ENCODE results near the gene MYO7B.

DNA sequence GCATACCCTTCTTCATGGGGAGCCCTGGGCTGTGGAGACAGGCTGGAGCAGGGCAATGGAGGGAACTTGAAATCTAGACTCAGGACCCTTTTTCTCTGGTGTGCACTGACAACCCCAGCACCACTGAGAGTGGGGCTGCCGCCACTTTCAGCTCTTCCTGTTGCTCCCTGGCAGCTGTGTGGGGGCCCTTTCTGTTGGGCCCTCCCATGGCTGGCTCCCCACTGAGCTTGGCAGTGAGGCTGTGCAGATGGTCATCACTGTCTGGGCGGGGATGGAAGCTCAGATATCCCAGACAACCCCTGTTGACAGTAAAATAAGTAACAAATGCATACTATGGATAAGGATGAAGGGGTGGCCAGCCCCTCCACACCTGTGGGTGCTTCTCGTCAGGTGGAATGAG, 6.7 kb downstream of the MYO7B start:
- TF ChIP-seq TAF1 (IDR thresholded peaks at IDR 0.05; ENCODE audit: borderline replicate concordance, low read depth, low read length) (no peak), USF2 (IDR thresholded peaks at IDR 0.05; ENCODE audit: borderline replicate concordance, low read depth, low read length) (no peak), NFIC (IDR thresholded peaks at IDR 0.05; ENCODE audit: borderline replicate concordance) (no peak), MEF2A (IDR thresholded peaks at IDR 0.05; ENCODE audit: borderline replicate concordance, low read depth) (no peak), EP300 (IDR thresholded peaks at IDR 0.05; ENCODE audit: borderline replicate concordance in 1 of 2, low read depth in 1 of 2, low read length in 1 of 2) (no peak), GABPA (IDR thresholded peaks at IDR 0.05; ENCODE audit: low read depth) (no peak), SMC3 (IDR thresholded peaks at IDR 0.05; ENCODE audit: low read depth, low read length) (no peak), USF1 (IDR thresholded peaks at IDR 0.05; ENCODE audit: borderline replicate concordance, low read depth) (no peak)
- TF ChIP-seq, protein P1, sequence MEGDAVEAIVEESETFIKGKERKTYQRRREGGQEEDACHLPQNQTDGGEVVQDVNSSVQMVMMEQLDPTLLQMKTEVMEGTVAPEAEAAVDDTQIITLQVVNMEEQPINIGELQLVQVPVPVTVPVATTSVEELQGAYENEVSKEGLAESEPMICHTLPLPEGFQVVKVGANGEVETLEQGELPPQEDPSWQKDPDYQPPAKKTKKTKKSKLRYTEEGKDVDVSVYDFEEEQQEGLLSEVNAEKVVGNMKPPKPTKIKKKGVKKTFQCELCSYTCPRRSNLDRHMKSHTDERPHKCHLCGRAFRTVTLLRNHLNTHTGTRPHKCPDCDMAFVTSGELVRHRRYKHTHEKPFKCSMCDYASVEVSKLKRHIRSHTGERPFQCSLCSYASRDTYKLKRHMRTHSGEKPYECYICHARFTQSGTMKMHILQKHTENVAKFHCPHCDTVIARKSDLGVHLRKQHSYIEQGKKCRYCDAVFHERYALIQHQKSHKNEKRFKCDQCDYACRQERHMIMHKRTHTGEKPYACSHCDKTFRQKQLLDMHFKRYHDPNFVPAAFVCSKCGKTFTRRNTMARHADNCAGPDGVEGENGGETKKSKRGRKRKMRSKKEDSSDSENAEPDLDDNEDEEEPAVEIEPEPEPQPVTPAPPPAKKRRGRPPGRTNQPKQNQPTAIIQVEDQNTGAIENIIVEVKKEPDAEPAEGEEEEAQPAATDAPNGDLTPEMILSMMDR (IDR thresholded peaks at IDR 0.05), result no peak
